Ishikawa (cell line): Measurements from ENCODE around the gene AGAP1.

Experiments used
- CEBPB ChIP-seq: IDR thresholded peaks from 2 replicates; pipeline ENCODE4 v1.6.1; 2012
- EP300 ChIP-seq: IDR thresholded peaks from 2 replicates; pipeline ENCODE4 v1.6.1; 2012; ENCODE audit warnings: borderline replicate concordance
- FOXM1 ChIP-seq: IDR thresholded peaks from 2 replicates; pipeline ENCODE4 v1.6.1; 2012; ENCODE audit warnings: low read depth, borderline replicate concordance
- RAD21 ChIP-seq: IDR thresholded peaks from 2 replicates; pipeline ENCODE4 v1.6.1; 2012; ENCODE audit warnings: low read depth
- YY1 ChIP-seq: IDR thresholded peaks from 2 replicates; pipeline ENCODE4 v1.6.1; 2012; ENCODE audit warnings: low read depth
- TF ChIP-seq, protein P1 (sequence below): IDR thresholded peaks from 2 replicates; pipeline ENCODE4 v1.6.1; 2012

DNA sequence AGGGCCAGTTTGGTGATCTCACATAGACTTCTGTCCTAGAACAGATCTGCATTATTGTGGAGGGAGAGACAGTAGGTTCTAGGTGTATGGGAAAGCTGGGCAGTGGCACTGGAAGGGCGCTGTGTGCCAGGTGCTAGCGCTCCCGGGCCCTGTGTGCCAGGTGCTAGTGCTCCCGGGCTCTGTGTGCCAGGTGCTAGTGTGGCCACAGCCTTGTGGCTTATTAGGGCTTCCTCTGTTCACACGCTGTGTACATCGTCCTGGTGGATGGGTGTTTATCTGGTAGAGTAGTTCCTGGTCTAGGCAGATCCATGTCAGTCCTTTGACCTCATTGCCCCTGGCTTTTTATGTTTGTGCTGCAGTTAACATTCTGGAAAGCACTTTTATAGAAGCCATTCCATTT lies 263.4 kb downstream of the AGAP1 start:
- no peak for TF ChIP-seq RAD21
- no peak for TF ChIP-seq CEBPB
- no peak for TF ChIP-seq YY1
- TF ChIP-seq, protein P1, sequence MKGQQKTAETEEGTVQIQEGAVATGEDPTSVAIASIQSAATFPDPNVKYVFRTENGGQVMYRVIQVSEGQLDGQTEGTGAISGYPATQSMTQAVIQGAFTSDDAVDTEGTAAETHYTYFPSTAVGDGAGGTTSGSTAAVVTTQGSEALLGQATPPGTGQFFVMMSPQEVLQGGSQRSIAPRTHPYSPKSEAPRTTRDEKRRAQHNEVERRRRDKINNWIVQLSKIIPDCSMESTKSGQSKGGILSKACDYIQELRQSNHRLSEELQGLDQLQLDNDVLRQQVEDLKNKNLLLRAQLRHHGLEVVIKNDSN: no peak
- no peak for TF ChIP-seq EP300
- TF ChIP-seq FOXM1: no peak
